ENCODE results near the gene KIF5B. TPM values are rescaled to one million over a fixed set of nuclear protein-coding genes. Genes with fewer than 3 reads are reported as not detected.
"Not testable (repeated sequence)": the region's sequence is repeated elsewhere in the genome, so short reads cannot be mapped to it uniquely, and the experiment has no call there.

Gene KIF5B
- total RNA-seq, 1 donor from 2014 or later = 105 TPM

DNA sequence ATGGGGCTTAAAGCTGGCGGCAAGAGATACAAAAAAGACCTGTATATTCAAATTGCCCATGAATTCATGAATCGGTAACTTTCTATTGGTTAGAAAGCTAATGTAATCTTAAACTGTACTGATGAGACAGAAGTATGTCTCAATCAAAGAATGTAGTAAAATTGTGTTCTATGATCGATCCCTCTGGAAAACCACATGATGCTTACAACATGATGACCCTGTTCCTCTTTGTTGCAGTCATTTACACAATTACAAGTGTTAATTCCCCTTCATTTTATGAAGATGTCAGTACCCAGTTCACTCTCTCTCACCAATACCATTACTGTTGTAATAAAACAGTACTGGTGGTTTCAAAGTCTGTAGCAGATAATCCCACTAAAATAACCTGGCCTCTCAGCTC lies 10.1 kb downstream of the KIF5B start:
- DNase-seq = no peak
- Mint-ChIP-seq H3K36me3 (ENCODE audit: unreplicated experiment) (peaks cover 8% of the 10 kb centered on the region), H3K27ac (ENCODE audit: unreplicated experiment) (no peak overlapping the region), H3K4me1 (ENCODE audit: low read depth, unreplicated experiment) (peaks cover 19% of the 10 kb centered on the region), H3K27me3 (ENCODE audit: unreplicated experiment) (peaks cover 3% of the 10 kb centered on the region), H3K4me3 (ENCODE audit: unreplicated experiment) (no peak overlapping the region), H3K9me3 (ENCODE audit: unreplicated experiment) (no peaks in the 10 kb centered on the region)
- TF ChIP-seq, protein P1, sequence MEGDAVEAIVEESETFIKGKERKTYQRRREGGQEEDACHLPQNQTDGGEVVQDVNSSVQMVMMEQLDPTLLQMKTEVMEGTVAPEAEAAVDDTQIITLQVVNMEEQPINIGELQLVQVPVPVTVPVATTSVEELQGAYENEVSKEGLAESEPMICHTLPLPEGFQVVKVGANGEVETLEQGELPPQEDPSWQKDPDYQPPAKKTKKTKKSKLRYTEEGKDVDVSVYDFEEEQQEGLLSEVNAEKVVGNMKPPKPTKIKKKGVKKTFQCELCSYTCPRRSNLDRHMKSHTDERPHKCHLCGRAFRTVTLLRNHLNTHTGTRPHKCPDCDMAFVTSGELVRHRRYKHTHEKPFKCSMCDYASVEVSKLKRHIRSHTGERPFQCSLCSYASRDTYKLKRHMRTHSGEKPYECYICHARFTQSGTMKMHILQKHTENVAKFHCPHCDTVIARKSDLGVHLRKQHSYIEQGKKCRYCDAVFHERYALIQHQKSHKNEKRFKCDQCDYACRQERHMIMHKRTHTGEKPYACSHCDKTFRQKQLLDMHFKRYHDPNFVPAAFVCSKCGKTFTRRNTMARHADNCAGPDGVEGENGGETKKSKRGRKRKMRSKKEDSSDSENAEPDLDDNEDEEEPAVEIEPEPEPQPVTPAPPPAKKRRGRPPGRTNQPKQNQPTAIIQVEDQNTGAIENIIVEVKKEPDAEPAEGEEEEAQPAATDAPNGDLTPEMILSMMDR (IDR thresholded peaks at IDR 0.05; ENCODE audit: partially characterized antibody, unreplicated experiment) = no peak

DNA sequence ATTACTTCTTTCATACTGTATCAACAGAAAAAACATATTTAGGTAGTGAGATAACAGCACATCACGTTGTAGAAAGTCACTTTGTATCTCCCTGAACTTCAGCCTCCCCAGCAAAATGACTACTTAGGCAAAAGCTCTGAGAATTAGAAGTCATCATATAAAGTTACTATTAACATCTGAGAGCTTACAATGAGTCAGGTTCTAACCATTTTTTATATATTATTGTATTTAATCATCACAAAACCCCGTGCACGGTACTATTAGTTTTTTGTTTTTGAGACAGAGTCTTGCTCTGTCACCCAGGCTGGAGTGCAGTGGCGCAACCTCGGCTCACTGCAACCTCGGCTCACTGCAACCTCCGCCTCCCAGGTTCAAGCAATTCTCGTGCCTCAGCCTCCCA lies 13.5 kb downstream of the KIF5B start:
- not testable (repeated sequence) for H3K27me3 Mint-ChIP-seq (ENCODE audit: unreplicated experiment); H3K4me3 Mint-ChIP-seq (ENCODE audit: unreplicated experiment); H3K9me3 Mint-ChIP-seq (ENCODE audit: unreplicated experiment); H3K4me1 Mint-ChIP-seq (ENCODE audit: low read depth, unreplicated experiment); H3K27ac Mint-ChIP-seq (ENCODE audit: unreplicated experiment); DNase-seq; H3K36me3 Mint-ChIP-seq (ENCODE audit: unreplicated experiment)

DNA sequence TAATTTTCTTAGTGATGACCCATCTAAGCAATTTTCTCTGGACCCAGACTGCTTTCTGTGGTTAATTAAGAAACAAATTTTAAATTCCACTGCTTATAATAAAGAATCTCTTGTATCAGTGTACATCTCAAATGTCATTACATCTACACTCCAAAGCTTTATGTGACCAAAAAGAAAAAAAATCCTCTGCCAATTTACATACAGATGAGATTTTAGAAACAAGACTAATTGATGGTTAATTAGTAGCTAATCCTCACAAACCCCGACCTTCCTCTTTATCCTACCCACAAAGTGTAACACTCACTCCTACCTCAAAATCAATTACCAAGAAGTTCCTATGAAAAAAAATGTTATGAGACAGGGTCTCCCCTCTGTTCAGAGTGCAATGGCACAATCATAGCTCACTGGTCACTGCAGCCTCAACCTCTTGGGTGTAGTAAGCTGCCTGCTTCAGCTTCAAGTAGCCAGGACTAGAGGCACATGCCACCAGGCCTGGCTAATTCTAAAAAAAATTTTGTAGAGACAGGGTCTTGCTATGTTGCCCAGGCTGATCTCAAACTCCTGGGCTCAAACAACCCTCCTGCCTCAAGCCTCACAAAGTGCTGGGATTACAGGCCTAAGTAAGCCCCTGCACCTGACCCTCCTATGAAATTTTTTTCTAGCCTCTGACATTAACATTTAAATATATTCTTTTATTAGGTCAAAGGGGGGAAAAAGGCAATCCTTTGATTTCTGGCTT lies 14.8 kb downstream of the KIF5B start:
- no peak for DNase-seq
- Mint-ChIP-seq H3K4me3 (ENCODE audit: unreplicated experiment) (no peak overlapping the region), H3K9me3 (ENCODE audit: unreplicated experiment) (no peaks in the 10 kb centered on the region), H3K36me3 (ENCODE audit: unreplicated experiment) (peaks cover 3% of the 10 kb centered on the region), H3K27me3 (ENCODE audit: unreplicated experiment) (no peaks in the 10 kb centered on the region), H3K4me1 (ENCODE audit: low read depth, unreplicated experiment) (no peaks in the 10 kb centered on the region), H3K27ac (ENCODE audit: unreplicated experiment) (peak overlapping the region; percentile 15)
- TF ChIP-seq, protein P1 (IDR thresholded peaks at IDR 0.05; ENCODE audit: partially characterized antibody, unreplicated experiment) = no peak

DNA sequence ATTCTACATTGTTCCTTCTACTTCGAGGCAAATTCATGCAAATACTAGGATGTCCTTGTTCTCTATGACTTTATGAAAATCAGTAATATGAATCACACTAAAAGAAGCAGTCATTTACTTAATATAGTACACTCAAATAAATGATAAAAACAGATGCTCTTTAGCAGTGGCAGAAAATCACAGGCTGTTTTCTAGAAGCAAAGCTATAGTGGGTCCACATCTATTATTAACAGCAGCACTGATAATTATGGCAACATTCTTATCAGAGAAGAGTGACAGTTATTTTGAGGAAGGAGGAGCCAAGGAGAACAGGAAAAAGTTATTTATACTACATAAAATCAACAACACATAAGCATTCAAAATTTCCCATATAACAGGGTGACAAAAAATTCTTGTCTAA lies 16.5 kb downstream of the KIF5B start:
- Mint-ChIP-seq H3K4me1 (ENCODE audit: low read depth, unreplicated experiment) (no peaks in the 10 kb centered on the region), H3K27ac (ENCODE audit: unreplicated experiment) (peak overlapping the region; percentile 6), H3K27me3 (ENCODE audit: unreplicated experiment) (no peaks in the 10 kb centered on the region), H3K4me3 (ENCODE audit: unreplicated experiment) (no peak overlapping the region), H3K36me3 (ENCODE audit: unreplicated experiment) (no peaks in the 10 kb centered on the region), H3K9me3 (ENCODE audit: unreplicated experiment) (no peaks in the 10 kb centered on the region)
- TF ChIP-seq, protein P1 (IDR thresholded peaks at IDR 0.05; ENCODE audit: partially characterized antibody, unreplicated experiment) = no peak
- DNase-seq = no peak

DNA sequence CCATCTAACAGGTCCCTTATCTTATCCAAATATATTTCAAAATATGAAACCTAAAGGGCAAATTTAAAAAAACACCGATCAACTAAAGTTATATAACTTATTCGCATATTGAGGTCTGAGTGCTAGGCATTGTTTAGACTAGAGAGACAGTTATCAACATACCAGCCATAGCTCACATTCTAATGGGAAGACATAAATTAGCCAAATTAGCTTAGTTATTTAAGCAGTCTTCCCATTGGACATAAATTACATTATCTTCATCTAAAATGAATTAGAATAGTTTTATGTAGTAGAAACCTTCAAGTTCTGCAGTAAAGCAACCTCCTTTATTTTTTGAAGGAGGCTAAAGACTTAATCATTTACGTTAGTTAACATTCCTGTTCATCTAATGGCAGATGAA lies 17.4 kb downstream of the KIF5B start:
- H3K27me3 Mint-ChIP-seq (ENCODE audit: unreplicated experiment) = no peaks in the 10 kb centered on the region
- no peaks in the 10 kb centered on the region for H3K36me3 Mint-ChIP-seq (ENCODE audit: unreplicated experiment)
- H3K9me3 Mint-ChIP-seq (ENCODE audit: unreplicated experiment) = no peaks in the 10 kb centered on the region
- no peak overlapping the region for H3K4me3 Mint-ChIP-seq (ENCODE audit: unreplicated experiment)
- TF ChIP-seq, protein P1 (IDR thresholded peaks at IDR 0.05; ENCODE audit: partially characterized antibody, unreplicated experiment) = no peak
- H3K4me1 Mint-ChIP-seq (ENCODE audit: low read depth, unreplicated experiment) = no peaks in the 10 kb centered on the region
- H3K27ac Mint-ChIP-seq (ENCODE audit: unreplicated experiment) = no peak overlapping the region
- DNase-seq = no peak
